HepG2 (cell line): ENCODE data around the gene DNMT3B. TPM values are rescaled to one million over a fixed set of nuclear protein-coding genes. Genes with fewer than 3 reads are reported as not detected.

Experiments
- AFF4 ChIP-seq: sonication (generic); formaldehyde crosslinking; IDR thresholded peaks from 2 replicates; pipeline ENCODE4 v1.4.0; 2020; ENCODE audit warnings: missing genetic modification reagents
- DMTF1 ChIP-seq: sonication (generic); formaldehyde crosslinking; IDR thresholded peaks from 2 replicates; pipeline ENCODE4 v1.4.0; 2020; ENCODE audit warnings: mild to moderate bottlenecking, missing genetic modification reagents
- FOXA3 ChIP-seq: IDR thresholded peaks from 2 replicates; pipeline ENCODE4 v1.6.1; 2016; ENCODE audit warnings: missing genetic modification reagents, missing compliant biosample characterization
- HOXA3 ChIP-seq: sonication (generic); formaldehyde crosslinking; IDR thresholded peaks from 2 replicates; pipeline ENCODE4 v1.5.0; 2020; ENCODE audit warnings: missing genetic modification reagents
- IKZF1 ChIP-seq: fragments of 450-650 bp; IDR thresholded peaks from 2 replicates; pipeline ENCODE4 v1.7.1; 2016
- KLF15 ChIP-seq: sonication (generic); formaldehyde crosslinking; IDR thresholded peaks from 2 replicates; pipeline ENCODE4 v1.8.1; 2023; ENCODE audit warnings: borderline replicate concordance, mild to moderate bottlenecking, inconsistent platforms, missing genetic modification reagents, mixed read lengths
- MLLT10 ChIP-seq: sonication (generic); formaldehyde crosslinking; IDR thresholded peaks from 2 replicates; pipeline ENCODE4 v1.4.0; 2020; ENCODE audit warnings: missing genetic modification reagents
- MXD3 ChIP-seq: IDR thresholded peaks from 2 replicates; pipeline ENCODE4 v1.6.1; 2016; ENCODE audit warnings: mild to moderate bottlenecking, missing biosample characterization, missing genetic modification reagents
- RFXAP ChIP-seq: sonication (generic); formaldehyde crosslinking; IDR thresholded peaks from 2 replicates; pipeline ENCODE4 v1.4.0; 2020; ENCODE audit warnings: missing genetic modification reagents, borderline replicate concordance
- SMC3 ChIP-seq: IDR thresholded peaks from 2 replicates; pipeline ENCODE4 v1.6.1; 2011; ENCODE audit warnings: low read length, improper control_type of control experiment
- TBL1XR1 ChIP-seq: fragments of 150-350 bp; IDR thresholded peaks from 2 replicates; pipeline ENCODE4 v1.6.1; 2014; ENCODE audit warnings: borderline replicate concordance, low read length; ENCODE audit not compliant: partially characterized antibody
- ZBTB4 ChIP-seq: sonication (generic); formaldehyde crosslinking; IDR thresholded peaks from 2 replicates; pipeline ENCODE4 v1.4.0; 2020; ENCODE audit warnings: missing genetic modification reagents, mild to moderate bottlenecking, borderline replicate concordance
- ZFX ChIP-seq: sonication (generic); formaldehyde crosslinking; IDR thresholded peaks from 2 replicates; pipeline ENCODE4 v1.4.0; 2020; ENCODE audit warnings: mild to moderate bottlenecking, low read depth, missing genetic modification reagents, moderate library complexity
- ZNF207 ChIP-seq: fragments of 450-650 bp; IDR thresholded peaks from 2 replicates; pipeline ENCODE4 v1.6.1; 2016; ENCODE audit warnings: antibody characterized with exemption, borderline replicate concordance
- ZNF253 ChIP-seq: sonication (generic); formaldehyde crosslinking; IDR thresholded peaks from 2 replicates; pipeline ENCODE4 v1.8.0; 2022; ENCODE audit warnings: mild to moderate bottlenecking, missing genetic modification reagents, borderline replicate concordance
- ZNF556 ChIP-seq: sonication (generic); formaldehyde crosslinking; IDR thresholded peaks from 2 replicates; pipeline ENCODE4 v1.4.0; 2020; ENCODE audit warnings: mild to moderate bottlenecking, missing genetic modification reagents, borderline replicate concordance
- ZNF619 ChIP-seq: sonication (generic); formaldehyde crosslinking; IDR thresholded peaks from 2 replicates; pipeline ENCODE4 v1.4.0; 2020; ENCODE audit warnings: mild to moderate bottlenecking, missing genetic modification reagents
- ZNF761 ChIP-seq: sonication (generic); formaldehyde crosslinking; conservative IDR thresholded peaks from 2 replicates; pipeline ENCODE4 v1.4.0; 2020; ENCODE audit warnings: mild to moderate bottlenecking, missing genetic modification reagents
- ZNF839 ChIP-seq: sonication (generic); formaldehyde crosslinking; IDR thresholded peaks from 2 replicates; pipeline ENCODE4 v1.4.0; 2020; ENCODE audit warnings: missing genetic modification reagents, mild to moderate bottlenecking, borderline replicate concordance
- polyA plus RNA-seq, 8 experiments: library from polyadenylated mRNA; depleted of rRNA in 3 of 8; stranded (reverse) in 7 of 8; unstranded in 1 of 8; fragments of >200 nt; fragmentation: Illumina TruSeq in 4 of 8; extraction: Trizol in 4 of 8; gene quantifications; 2 replicates each; pipeline versions ENCODE4 v1.2.1 to v1.2.3, GENCODE V29; 2011 to 2016; ENCODE audit warnings: low read depth in 4 of 8, missing spikeins in 1 of 8, mixed read lengths in 1 of 8; ENCODE audit not compliant: insufficient read depth in 1 of 8
- total RNA-seq, 5 experiments: library from RNA; depleted of rRNA; stranded (reverse); fragments of >200 nt; fragmentation: Illumina TruSeq; extraction: Trizol; gene quantifications; 2 replicates each; pipeline ENCODE4 v1.2.3, GENCODE V29; 2016; ENCODE audit warnings: low read depth in 1 of 5

Gene DNMT3B
- total and polyA plus RNA-seq, 2 of the 13 experiments (the other 11 are each of a cell fraction or from before 2014, with no cell fraction given) = 3.8 to 13.9 TPM

GRCh38 chr20:32789896-32790750 is 27.9 kb downstream of the DNMT3B start (continued):
- no peak for TF ChIP-seq ZNF207
- TF ChIP-seq ZFX (CRISPR knock-in tag) = peak; percentile 45; the same call in 1 of the 2 replicates
- no peak for TF ChIP-seq IKZF1
- no peak for TF ChIP-seq DMTF1 (CRISPR knock-in tag)
- no peak for TF ChIP-seq MLLT10 (CRISPR knock-in tag)
- no peak for TF ChIP-seq ZNF556 (CRISPR knock-in tag)
- no peak for TF ChIP-seq KLF15
- no peak for TF ChIP-seq HOXA3 (CRISPR knock-in tag)
- 0 out of 2 replicates have a peak, but pooled peaks have one; percentile 11 for TF ChIP-seq ZBTB4
- TF ChIP-seq ZNF619 (CRISPR knock-in tag) = no peak
- no peak for TF ChIP-seq RFXAP (CRISPR knock-in tag)
- TF ChIP-seq ZNF839 = no peak
- no peak for TF ChIP-seq TBL1XR1
- TF ChIP-seq FOXA3 (CRISPR knock-in tag) = no peak
- no peak for TF ChIP-seq ZNF761 (CRISPR knock-in tag)
- TF ChIP-seq ZNF253 = no peak
- no peak for TF ChIP-seq AFF4 (CRISPR knock-in tag)
- no peak for TF ChIP-seq MXD3
- peak; percentile 98 for TF ChIP-seq SMC3
